Cardiac septum (tissue), 1 donor: ENCODE measurements around the gene BCL6B. TPM values are rescaled to one million over a fixed set of nuclear protein-coding genes. Genes with fewer than 3 reads are reported as not detected.
"Not testable (repeated sequence)": the region's sequence is repeated elsewhere in the genome, so short reads cannot be mapped to it uniquely, and the experiment has no call there.

Experiments
- DNase-seq: peaks from one replicate; pipeline ENCODE4 v3.0.0-alpha.2; 2020; ENCODE audit warnings: low spot score
- intact Hi-C: fragments of 100-400 bp; cut with DNase I; formaldehyde crosslinking; loops from one replicate; pipeline ENCODE4 v1.14.0; 2022
- total RNA-seq: library from RNA; stranded (reverse); fragmentation: NEBNext Ultra II Directional; extraction: Animal tissue kit (Norgen Biotek cat#: 25700); gene quantifications from one replicate; pipeline ENCODE4 v1.2.1, GENCODE V29; 2021
- donor health status: DM: no; HTN: no; CAD: no.

The BCL6B gene
- total RNA-seq, 1 donor from 2014 or later = 8.8 TPM

DNA sequence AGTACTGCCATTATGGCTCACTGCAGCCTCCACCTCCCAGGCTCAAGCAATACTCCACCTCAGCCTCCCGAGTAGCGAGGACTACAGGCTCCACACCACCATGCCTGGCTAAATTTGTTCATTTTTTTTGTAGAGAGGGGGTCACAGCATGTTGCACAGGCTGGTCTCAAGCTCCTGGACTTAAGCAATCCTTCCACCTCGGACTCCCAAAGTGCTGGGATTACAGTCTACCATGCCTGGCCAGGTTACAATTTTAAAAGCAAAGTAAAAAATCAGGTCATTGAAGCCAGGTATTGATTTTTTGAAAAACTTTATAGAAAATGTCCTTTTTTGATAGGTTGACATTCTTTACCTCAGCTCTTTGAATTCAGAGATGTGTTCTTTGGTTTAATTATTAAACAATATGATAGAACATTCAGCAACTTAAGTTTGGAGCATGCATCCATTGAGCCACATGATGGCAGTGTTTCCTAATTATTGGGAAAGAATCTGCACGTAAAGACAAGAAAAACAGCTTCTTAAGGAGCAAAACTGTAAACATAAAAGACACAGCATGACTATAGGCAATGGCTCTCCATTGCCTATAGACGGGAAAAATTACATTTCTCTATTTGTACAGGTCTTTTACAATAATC lies 22.8 kb downstream of the BCL6B start:
- intact Hi-C loops = loop anchor here (5.0 kb wide), 1 partner anchor 252 kb away; no protein-coding TSS in a partner anchor
- no peak for DNase-seq

DNA sequence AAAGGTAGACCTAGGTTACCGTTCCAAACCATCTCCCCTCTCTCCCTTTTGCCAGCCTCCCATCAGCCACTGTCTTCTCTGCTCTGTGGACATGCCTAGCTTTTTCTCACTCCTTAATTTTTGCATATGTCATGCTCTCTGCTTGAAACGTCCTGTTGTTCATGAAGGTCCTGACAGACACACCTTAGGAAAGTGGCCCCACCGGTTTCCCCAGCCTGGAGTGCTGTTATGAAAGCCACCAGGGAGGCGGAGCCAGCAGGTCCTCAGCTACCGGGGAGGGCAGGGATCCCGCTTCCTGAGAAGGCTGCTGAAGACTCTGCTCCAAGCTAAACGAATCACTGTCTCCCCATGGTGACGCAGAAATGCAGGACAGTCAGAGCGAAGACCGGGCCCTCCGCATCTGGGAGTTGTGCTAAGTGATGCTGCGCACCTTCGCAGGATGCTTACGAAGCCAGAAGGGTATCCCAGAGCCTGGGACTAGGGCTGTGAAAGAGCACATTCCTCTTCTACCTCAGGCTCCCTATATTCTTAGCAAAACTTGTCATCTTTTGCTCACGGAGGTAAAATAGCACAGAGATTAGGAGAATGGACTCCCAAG lies 23.4 kb downstream of the BCL6B start:
- intact Hi-C loops = loop anchor here (5.0 kb wide), 1 partner anchor 251 kb away; no protein-coding TSS in a partner anchor

DNA sequence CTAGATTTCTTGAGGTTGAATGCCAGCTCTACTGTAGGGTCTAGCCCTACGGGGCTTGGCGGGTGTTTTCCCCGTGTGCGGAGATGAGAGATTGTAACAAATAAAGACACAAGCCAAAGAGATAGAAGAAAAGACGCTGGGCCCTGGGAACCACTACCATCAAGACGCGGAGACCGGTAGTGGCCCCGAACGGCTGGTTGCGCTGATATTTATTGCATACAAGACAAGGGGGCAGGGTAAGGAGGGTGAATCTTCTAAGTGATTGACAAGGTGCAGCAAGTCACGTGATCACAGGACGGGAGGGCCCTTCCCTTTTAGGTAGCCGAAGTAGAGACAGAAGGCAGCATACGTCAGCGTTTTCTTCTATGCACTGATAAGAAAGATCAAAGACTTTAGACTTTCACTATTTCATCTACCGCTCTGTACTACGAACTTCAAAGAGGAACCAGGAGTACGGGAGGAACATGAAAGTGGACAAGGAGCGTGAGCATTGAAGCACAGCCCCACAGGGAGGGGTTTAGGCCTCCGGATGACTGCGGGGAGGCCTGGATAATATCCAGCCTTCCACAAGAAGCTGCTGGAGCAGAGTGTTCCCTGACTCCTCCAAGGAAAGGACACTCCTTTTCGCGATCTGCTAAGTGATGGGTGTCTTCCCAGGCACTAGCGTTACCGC lies 24.0 kb downstream of the BCL6B start:
- not testable (repeated sequence) for DNase-seq
- intact Hi-C loops = loop anchor here (5.0 kb wide), 1 partner anchor 250 kb away; no protein-coding TSS in a partner anchor

More for the DNA sequence above, 23.4 kb downstream of the BCL6B start:
- DNase-seq = no peak

DNA sequence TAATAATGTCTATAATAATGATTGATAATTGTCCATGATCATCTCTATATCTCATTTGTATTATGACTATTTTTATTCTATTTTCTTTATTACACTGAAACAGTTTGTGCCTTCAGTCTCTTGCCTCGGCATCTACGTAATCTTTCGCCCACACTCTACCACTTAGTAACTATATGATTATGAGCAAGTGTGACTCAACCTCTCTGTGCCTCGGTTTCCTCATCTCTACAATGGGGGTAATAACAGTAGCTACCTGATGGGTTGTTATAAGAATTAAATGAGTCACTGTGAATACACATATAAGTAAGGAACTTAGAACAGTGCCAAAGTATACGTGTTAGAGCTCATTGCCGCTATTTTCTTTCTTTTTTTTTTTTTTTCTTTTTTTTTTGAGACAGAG lies 24.7 kb downstream of the BCL6B start:
- no peak for DNase-seq
- intact Hi-C loops = loop anchor here (5.0 kb wide), 1 partner anchor 250 kb away; no protein-coding TSS in a partner anchor

DNA sequence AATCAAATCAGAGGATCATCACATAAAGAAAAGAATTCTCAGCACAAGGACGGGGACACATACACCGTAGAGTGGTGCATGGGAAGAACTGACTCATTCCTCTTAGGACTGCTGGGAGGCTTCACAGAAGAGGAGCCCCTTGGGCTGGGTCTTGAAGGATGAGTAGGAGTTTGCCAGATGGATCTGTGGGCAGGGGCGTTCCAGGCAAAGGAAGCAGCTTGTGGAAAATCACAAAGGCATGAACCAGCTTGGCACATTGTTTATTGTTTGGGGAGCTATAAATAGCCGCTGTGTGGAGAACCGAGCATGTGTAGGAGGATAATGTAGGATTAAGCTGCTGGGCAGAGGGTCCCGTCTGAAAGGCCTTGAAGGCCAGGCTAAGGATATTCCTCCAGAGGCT lies 26.1 kb downstream of the BCL6B start:
- intact Hi-C loops = loop anchor here (5.0 kb wide), 1 partner anchor 248 kb away; no protein-coding TSS in a partner anchor
- DNase-seq = no peak

DNA sequence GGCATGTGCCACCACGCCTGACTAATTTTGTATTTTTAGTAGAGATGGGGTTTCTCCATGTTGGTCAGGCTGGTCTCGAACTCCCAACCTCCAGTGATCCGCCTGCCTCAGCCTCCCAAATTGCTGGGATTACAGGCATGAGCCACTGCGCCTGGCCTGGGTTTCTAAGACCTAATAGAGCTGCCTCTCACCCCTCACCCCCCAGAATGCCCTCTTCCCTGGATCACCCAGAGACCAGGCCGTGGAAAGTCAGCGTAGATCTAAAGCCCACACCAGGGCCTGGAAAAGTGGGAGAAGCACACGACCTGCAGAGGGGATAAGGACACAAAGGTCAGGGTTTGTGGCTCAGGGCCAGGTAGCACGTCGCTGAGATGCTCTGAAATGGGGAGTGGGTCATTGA lies 27.7 kb downstream of the BCL6B start:
- DNase-seq = peak; percentile 57
- intact Hi-C loops = not testable (repeated sequence)

DNA sequence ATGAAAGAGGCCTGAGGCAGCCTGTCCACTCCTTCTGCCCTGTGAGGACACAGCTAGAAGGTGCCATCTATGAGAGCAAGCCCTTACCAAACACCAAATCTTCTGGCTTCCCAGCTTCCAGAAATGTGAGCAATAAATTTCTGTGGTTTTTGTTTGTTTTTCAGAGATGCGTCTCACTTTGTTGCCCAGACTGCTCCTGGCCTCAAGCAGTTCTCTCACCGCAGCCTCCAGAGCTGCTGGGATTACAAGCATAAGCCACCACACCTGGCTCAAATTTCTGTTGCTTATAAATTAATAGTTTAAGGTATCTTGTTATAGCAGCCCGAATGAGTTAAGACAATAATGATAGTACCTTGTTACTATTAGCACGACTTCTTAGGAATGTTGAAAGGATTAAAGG lies 33.5 kb downstream of the BCL6B start:
- no peak for DNase-seq
- intact Hi-C loops = no loop called here

DNA sequence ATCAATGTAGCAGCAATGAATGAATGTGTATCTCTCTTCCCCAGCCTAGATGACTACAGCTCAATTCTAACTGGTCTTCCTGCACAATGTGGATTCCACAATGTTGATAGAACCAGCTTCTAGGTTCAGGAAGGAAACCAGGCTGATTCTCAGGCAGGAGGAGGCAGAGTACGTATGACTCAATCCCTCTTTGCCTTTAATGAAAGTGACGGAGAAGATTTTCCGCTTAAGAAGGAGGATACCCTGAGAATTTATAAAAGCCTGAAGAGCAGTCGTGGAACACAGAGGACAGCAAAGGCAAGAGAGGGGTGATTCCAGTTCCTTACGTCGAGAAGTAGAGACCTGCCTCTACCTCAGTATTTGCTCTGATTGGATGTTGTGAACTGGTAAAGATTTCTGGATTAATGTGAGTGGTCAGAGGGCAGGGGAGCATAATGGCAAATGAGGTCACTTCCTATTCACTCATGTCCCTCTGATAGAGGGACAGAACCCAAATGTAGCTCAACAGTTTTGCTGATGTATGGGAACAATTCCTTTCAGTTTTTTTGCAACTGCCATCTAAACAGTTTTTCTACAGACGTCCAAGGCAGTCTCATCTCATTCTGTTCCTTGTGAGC lies 36.1 kb downstream of the BCL6B start:
- DNase-seq = no peak
- intact Hi-C loops = no loop called here

DNA sequence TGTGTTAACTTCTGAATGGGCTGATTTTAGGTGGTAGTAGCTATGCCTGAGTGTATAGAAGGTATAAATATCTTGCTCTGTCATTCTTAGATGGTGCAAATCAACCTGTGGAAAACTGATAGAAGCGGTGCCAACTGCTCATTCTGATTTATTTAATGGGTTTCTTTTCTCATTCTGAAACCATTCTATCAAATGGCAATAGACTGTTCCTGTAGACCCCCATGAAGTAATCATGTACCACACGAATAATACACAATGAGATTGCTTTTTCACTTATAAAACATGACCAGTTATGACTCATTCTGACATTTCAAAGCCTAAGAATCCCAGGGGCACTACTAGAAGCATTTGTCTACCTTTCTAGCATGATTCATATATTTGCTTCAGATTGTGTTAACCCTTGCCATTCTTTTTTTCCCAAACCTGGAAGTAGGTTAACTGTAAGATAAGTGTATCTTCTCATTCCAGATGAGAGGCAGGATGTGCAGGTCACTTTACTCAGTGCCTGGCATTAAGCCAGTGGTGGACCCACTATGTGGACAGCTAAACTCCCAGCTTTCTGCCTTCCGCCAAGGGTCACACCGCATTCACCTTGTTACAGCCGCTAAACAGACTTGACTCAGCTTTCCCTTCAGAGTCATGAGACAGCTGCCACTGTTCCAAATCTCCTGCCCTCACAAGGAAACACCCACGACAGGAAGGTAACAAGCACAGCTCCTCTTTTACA lies 37.5 kb downstream of the BCL6B start:
- intact Hi-C loops = no loop called here
- DNase-seq = no peak

DNA sequence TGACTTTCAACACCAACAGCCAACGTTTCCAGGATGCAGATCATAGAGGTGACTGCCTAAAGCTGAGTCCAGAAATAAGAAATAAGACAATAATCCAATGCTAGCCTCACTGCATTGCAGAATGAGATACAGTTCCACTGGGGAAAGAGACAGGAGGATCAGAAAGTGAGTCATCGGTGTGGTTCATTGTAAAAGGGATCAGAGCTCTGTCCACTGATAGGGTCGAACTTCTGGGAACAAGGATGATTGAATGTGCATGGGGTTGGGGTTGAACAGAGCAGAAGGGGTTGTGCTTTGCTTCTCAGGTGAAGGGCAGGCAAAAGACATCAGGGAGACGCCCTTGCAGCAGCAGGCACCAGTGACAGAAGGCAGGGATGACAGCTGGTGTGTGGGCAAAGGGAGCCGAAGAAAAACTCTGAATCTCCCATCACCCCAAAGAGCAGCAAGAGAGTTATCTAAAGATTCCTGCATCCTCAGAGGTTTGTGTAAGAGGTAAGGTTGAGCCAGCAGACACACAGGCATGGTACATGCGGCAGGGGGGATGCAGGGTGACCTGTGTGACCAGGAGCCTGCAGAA lies 40.8 kb downstream of the BCL6B start:
- intact Hi-C loops = no loop called here
- no peak for DNase-seq

DNA sequence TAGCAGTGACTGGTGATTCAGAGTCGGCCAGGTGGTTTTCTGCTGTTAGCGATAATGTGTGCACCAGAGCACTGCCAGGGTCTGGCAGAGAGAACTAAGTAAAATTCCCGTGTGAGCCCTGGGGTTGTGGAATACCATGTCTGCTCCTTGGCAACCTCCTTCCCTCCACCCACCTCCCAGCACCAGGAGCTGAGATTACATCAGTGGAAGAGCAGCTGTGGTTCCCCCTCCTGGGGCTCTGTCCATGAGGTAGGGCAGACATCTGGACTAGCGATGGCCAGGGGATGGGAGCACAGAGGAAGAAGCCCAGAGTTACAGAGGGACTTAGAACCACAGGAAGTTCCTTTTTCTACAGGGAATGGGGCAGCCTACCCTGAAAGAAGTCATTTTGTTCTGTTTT lies 41.4 kb downstream of the BCL6B start:
- intact Hi-C loops = no loop called here
- DNase-seq = no peak

DNA sequence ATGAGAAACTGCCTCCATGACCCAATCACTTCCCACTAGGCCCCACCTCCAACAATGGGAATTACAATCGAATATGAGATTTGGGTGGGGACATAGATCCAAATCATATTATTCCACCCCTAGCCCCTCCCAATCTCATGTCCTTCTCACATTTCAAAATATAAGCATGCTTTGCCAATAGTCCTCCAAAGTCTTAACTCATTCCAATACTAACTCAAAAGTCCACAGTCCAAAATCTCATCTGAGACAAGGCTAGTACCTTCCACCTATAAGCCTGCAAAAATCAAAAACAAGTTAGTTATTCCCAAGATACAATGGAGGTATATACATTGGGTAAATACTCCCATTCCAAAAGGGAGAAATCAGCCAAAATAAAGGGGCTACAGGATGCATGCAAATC lies 44.3 kb downstream of the BCL6B start:
- intact Hi-C loops = no loop called here
- DNase-seq = no peak

DNA sequence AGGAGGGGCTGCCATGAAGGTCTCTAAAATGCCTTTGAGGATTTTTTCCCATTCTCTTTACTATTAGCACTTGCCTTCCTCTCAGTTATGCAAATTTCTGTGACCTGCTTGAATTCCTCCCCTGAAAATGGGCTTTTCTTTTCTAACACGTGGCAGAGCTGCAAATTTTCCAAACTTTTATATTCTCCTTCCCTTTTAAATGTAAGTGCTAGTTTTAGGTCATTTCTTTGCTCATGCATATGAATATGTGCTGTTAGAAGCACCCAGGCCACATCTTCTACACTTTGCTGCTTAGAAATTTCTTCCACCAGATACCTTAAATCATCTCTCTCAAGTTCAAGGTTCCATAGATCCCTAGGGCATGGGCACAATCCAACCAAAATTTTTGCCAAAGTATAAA lies 45.4 kb downstream of the BCL6B start:
- DNase-seq = no peak
- intact Hi-C loops = no loop called here

DNA sequence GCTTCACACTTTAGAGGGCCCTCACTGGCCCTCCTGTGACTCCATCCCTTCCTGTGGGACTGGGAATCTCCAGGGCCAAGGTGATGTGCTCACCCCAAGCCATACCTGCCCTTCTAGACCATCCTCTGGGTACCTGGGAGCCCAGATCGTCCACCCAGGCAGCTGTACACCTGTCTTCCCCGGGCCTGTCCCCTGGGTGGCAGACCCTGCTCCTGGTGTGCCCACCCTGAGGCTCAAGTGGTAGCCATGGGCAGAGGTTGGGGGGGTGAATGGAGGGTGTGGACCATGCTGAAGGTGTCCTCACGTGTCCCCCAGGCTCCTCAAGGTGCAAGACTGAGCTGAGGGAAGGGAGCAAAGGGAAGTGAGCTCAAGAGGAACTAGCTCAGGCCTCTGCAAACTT lies 47.9 kb downstream of the BCL6B start:
- intact Hi-C loops = no loop called here

DNA sequence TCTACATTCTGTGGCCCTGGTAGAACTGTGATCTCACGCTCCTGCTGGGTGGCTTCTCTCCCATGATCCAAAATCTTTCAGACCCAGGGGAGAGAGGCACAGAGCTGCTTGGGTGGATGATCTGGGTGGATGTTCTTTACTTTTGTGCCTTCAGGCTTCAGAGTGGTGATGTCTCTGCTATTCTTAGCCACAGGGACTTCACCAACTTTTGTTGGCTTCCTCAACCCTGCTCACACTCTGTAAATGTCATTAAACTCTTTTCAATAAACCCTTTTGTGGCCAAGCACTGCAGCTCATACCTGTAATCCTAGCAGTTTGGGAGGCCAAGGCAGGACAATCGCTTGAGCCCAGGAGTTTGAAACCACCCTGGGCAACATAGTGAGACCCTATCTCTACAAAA lies 49.6 kb downstream of the BCL6B start:
- no peak for DNase-seq
- intact Hi-C loops = no loop called here

More for the DNA sequence above, 47.9 kb downstream of the BCL6B start:
- no peak for DNase-seq

DNA sequence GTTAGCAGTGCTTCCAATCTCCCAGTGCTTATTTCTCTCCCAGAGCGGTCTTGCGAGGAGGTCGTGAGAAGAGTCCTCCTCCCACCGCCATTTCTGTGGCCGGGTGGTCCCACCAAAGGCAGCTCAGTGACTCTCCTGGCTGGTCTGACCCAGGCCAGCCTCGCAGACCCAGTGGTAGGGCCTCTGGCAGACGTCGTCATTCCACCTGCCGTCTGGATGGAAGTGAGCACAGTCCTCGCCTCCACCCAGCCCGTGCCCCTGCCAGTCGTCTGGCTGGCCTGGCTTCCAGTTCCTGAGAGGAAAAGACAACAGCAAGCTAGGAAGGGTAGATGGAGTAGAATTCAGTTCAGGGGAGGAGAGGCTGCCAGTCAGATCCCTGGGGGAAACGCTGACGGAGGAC lies 52.1 kb downstream of the BCL6B start:
- intact Hi-C loops = no loop called here
- DNase-seq = peak; percentile 57

DNA sequence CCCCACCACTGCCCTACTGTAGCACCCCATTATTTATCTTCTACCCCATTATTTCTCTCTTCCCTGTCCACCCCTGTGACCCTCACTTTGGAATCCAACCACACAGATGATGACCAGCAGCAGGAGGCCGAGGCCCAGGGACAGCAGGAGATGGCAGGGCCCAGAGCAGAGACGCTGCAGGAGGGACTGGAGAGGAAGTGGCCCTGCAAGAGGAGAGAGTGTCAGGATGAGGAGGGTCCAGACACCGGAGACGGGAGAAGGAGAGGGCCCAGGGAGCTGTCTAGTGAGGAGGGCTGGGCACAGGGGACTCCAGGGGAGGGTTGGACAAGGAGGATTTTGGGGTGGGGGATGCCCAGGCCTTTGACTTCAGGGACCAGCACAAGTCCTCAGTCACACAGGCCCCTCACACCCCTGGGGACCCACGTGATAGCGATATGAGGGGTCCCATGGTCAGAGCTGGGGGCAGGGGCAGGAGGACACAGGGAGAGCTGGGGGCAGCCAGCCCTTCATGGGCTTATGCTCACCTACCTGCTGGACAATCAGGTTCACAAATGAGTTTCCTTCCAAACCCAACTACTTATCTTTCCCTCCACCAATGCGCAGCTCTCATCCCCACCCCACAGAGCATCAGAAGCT lies 55.2 kb downstream of the BCL6B start:
- intact Hi-C loops = no loop called here
- peak; percentile 44 for DNase-seq

DNA sequence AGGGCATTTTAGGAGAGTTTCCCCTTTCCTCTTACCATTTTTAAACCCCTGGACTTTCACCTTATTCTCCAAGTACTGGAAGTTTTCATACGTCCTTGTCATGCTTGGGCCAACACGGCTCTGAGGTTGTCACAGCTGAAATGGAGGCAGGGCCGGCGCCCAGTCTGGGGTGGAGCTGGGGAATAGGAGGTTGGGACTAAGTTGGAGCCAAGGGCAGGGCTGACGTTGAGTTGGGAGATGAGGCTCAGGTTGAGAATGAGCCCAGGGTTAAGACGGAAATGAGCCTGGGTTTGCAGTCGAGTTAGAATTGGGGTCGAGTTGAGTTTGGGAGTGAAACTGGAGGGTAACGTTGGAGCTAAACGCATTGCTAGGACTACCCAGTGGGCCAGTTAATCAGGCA lies 55.9 kb downstream of the BCL6B start:
- DNase-seq = no peak
- intact Hi-C loops = no loop called here
